ENCODE data around the gene AP3M1. TPM values are rescaled to one million over a fixed set of nuclear protein-coding genes. Genes with fewer than 3 reads are reported as not detected.
A peak's percentile ranks its signal among the peaks of the same experiment; 100 is the strongest.

Gene AP3M1
- total and polyA plus RNA-seq, 12 donors: 6.6 to 33.2 (median 27.4) TPM

GRCh38 chr10:74120911-74121310, 29.7 kb downstream of the AP3M1 start:
- intact Hi-C loops (cut with DNase I): no loop called here
- Histone ChIP-seq H3K27me3 (no peaks in the 10 kb centered on the region), H3K27ac (peak overlapping the region in 1 of 10 donors; percentile 12), H3K36me3 (peaks cover 0 to 100% (median 86%) of the 10 kb centered on the region in 9 donors), H3K9me3 (no peaks in the 10 kb centered on the region), H3K4me3 (no peak overlapping the region), H3K4me1 (peaks cover 0 to 28% (median 12%) of the 10 kb centered on the region in 9 donors)
- no peak for TF ChIP-seq CTCF (IDR thresholded peaks at IDR 0.05)
- WGBS, 2 donors: 30 to 31% methylated on average over 1 of the region's 1 CpG
- ATAC-seq: no peak
- no peak for DNase-seq

- H3K4me1 ChIP-seq: peaks cover 0 to 30% (median 14%) of the 10 kb centered on the region in 9 donors
- ATAC-seq (peak in 3 of 8 donors; percentile 18 to 50 (median 25)), DNase-seq (no peak)
- intact Hi-C loops (cut with DNase I): no loop called here
- TF ChIP-seq CTCF (IDR thresholded peaks at IDR 0.05): no peak
- no peaks in the 10 kb centered on the region for H3K27me3 ChIP-seq
- no peaks in the 10 kb centered on the region for H3K9me3 ChIP-seq
- H3K27ac ChIP-seq: peak overlapping the region in 4 of 10 donors; percentile 21 to 54 (median 38)
- peaks cover 0 to 100% (median 86%) of the 10 kb centered on the region in 9 donors for H3K36me3 ChIP-seq
- 74 to 79% methylated on average over 3 of the region's 3 CpGs for whole genome bisulfite sequencing, 2 donors
- no peak overlapping the region for H3K4me3 ChIP-seq
Measured at GRCh38 chr10:74118804-74119203, 31.8 kb downstream of the AP3M1 start.

DNA sequence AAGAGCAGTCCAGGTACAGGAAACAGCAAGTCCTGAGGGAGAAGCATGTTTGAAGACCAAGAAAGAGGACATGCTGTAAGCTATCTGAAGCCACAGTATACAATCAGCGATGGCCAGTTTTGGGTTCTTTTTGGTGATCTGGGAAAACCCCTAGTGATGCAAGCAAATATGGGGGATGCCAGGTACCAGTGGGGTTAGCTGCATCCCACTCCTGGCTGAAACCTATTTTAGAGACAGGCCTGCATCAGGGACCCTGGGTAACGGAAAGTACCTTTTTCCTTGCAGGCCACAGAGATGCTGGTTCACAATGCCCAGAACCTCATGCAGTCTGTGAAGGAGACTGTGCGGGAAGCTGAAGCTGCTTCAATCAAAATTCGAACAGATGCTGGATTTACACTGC, 32.9 kb downstream of the AP3M1 start:
- Histone ChIP-seq H3K9me3 (no peaks in the 10 kb centered on the region), H3K4me1 (peaks cover 0 to 40% (median 23%) of the 10 kb centered on the region in 9 donors), H3K27ac (peak overlapping the region in 1 of 10 donors; percentile 45), H3K36me3 (peaks cover 0 to 100% (median 86%) of the 10 kb centered on the region in 9 donors), H3K27me3 (no peaks in the 10 kb centered on the region), H3K4me3 (no peak overlapping the region)
- TF ChIP-seq CTCF (IDR thresholded peaks at IDR 0.05): no peak
- 93 to 95% methylated on average over 4 of the region's 4 CpGs for WGBS, 2 donors
- ATAC-seq: no peak
- intact Hi-C loops (cut with DNase I): no loop called here
- no peak for DNase-seq

DNA sequence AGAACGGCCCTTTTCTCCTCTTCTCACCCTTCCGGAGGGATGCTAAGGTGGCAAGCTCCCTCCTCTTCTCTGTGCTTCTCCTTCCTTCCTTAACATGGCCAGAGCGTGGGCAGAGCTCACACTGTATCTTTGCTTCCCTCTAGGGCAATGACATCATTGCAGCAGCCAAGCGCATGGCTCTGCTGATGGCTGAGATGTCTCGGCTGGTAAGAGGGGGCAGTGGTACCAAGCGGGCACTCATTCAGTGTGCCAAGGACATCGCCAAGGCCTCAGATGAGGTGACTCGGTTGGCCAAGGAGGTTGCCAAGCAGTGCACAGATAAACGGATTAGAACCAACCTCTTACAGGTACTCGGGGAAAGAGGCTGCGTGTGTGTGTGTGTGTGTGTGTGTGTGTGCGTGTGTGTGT, 36.6 kb downstream of the AP3M1 start:
- H3K27ac ChIP-seq: peak overlapping the region in 3 of 10 donors; percentile 22 to 58 (median 39)
- no peak for TF ChIP-seq CTCF (IDR thresholded peaks at IDR 0.05)
- H3K27me3 ChIP-seq: no peaks in the 10 kb centered on the region
- H3K9me3 ChIP-seq: no peaks in the 10 kb centered on the region
- WGBS, 2 donors: 73 to 75% methylated on average over 12 of the region's 12 CpGs
- DNase-seq (no peak), ATAC-seq (peak in 7 of 8 donors; percentile 37 to 55 (median 43))
- intact Hi-C loops (cut with DNase I): no loop called here
- H3K4me1 ChIP-seq: peaks cover 0 to 41% (median 13%) of the 10 kb centered on the region in 9 donors
- peaks cover 0 to 100% (median 88%) of the 10 kb centered on the region in 9 donors for H3K36me3 ChIP-seq
- no peak overlapping the region for H3K4me3 ChIP-seq
